Inflammatory macrophage treated with lipopolysaccharide for 4 hours (primary cell): ENCODE data around the gene CYP4F8.
"Not testable (repeated sequence)": the region's sequence is repeated elsewhere in the genome, so short reads cannot be mapped to it uniquely, and the experiment has no call there.

Source experiments
- DNase-seq: peaks from one replicate; pipeline ENCODE4 v3.0.0-alpha.2; 2020

Gene CYP4F8

GRCh38 chr19:15644816-15645215, 29.8 kb downstream of the CYP4F8 start:
- no peak for DNase-seq

GRCh38 chr19:15649526-15649925, 34.5 kb downstream of the CYP4F8 start:
- DNase-seq = no peak

- DNase-seq = not testable (repeated sequence)
These were observed 35.1 kb downstream of the CYP4F8 start for GRCh38 chr19:15650123-15650522.

- DNase-seq = no peak
These were observed 36.8 kb downstream of the CYP4F8 start for GRCh38 chr19:15651791-15652190.

GRCh38 chr19:15652559-15653278, 37.7 kb downstream of the CYP4F8 start:
- no peak for DNase-seq

DNA sequence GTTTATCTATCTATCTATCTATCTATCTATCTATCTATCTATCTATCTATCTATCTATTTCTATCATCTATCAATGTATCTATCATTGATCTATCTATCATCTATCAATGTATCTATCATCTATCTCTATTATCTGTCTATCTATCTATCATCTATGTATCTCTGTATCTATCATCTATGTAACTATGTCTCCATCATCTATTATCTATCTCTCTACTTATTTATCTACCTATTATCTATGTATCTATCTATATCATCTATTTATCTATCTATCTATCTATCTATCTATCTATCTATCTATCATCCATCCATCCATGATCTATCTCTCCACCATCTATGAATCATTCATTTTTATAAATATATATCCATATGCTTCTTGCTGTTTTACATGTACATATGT, 41.4 kb downstream of the CYP4F8 start:
- DNase-seq = no peak

DNA sequence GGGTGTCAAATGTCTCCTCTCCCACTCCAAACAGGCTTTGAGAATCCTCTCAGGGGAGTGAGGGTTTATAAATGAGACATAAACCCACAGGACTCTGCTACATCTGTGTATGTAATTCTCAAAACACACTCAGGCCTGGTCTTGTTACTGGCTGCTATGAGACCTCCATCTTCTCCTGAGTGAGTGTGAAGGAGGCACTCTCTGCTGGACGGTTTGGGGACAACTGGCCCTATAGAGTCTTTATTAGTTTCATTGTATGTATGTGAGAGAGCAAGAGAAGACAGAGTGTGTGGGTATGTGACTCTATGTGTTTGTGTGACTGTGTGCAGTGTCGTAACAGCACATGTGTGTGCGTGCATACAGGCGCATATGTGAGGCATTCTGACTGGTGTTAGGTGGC, 48.2 kb downstream of the CYP4F8 start:
- DNase-seq = no peak

DNA sequence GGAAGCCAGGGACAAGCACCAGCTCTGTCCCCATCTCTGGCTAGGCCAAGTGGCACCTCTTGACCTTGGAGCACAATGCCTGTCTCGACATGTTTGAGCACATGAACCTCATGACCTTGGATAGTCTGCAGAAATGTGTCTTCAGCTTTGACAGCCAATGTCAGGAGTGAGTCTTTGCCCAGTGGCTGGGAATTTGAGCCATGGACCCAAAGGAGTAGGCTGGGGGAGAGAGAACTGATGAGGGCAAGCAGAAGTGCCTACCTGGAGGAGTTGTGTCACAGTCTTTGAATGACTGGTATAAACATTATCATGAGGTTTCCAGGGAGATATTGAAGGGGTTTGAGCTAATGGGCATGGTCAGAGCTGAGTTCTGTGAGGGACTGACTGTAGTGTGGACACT, 51.2 kb downstream of the CYP4F8 start:
- no peak for DNase-seq

DNA sequence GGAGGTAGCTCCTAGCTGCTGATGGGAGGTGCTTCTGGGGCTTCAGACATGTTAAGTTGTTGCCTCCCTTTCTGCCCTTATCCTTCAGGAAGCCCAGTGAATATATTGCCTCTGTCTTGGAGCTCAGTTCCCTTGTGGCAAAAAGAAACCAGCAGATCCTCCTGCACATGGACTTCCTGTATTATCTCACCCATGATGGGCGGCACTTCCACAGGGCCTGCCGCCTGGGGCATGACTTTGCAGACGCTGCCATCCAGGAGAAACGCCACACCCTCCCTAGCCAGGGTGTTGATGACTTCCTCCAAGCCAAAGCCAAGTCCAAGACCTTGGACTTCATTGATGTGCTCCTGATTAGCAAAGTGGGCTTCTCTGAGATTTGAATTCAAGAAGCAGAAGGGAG, 51.9 kb downstream of the CYP4F8 start:
- peak; percentile 72 for DNase-seq

GRCh38 chr19:15669440-15669839, 54.4 kb downstream of the CYP4F8 start:
- no peak for DNase-seq

- DNase-seq = peak; percentile 48
These were observed 54.9 kb downstream of the CYP4F8 start for GRCh38 chr19:15669891-15670290.

DNA sequence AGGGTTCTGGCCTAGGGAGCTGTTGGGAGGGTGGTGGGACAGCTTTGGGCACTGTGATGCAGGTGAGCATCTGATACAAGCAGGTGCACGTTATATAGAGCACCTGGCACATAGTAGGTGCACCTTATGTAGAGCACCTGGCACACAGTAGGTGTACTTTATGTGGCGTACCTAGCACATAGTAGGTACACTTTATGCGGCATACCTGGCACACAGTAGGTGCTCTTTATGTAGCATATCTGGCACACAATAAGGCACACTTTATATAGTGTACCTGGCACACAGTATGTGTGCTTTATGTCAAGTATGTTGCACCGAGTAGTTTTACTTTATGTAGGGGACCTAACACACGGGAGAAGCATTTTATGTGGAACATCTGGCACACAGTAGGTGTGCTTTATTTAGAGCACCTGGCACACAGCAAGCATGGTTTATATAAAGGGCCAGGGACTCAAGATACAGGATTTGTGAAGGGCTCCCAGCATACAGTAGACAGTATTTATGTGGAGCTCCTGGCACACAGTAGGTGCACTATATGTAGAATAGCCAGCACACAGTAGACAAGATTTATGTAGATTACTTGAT, 56.3 kb downstream of the CYP4F8 start:
- DNase-seq = no peak

GRCh38 chr19:15671891-15672579, 57.0 kb downstream of the CYP4F8 start:
- no peak for DNase-seq

DNA sequence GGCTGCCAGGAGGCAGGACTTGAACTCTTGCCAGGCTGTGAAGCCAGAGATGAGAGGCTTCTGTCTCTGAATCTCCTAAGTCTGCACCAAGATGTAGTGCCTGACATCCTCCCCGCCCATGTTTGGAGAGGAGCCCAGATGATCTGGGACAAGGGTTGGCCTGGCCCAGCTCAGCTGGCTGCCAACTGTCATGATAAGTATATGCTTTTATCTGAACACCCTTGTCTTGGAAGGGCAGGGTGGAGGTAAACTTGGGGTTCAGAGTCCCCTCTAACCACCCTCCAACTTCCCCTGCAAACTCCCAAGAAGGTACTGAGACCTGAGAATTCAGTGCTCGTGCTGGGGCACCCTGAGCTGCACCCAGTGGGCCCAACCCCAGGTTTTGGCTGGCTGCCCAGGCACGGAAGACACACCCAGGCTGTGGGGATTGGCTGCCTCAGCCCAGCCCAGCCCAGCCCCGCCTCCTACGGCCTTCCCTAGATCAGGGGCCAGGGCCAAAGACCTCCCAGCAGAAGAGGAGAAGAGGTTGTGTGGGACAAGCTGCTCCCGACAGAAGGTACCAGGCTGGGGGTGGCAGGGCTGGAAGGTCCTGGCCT, 57.7 kb downstream of the CYP4F8 start, which contains the start of gene CYP4F12:
Gene CYP4F12 (plus strand): TSS at position 508 of the 596 bp plus-strand sequence. CDS start 443 bp downstream, outside the sequence.
- DNase-seq = no peak

GRCh38 chr19:15673176-15673654, 58.2 kb downstream of the CYP4F8 start:
- DNase-seq = no peak

DNA sequence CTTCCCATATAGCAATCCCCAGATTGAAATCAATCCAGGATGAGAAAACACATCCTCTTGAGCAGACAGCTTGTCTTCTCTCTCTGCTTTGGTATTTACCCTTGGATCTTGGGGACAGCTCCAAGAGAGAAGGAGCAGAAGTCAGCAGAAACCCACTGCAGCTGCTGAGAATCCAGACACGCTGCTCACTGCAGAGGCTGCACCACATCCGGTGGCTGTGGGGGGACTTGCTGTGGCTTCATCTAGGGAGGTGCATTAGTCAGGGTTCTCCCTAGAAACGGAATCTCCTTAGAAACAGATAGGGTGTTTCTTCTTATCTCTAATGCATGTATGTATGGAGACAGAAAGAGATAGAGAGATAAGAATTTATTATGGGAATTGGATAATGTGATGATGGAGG, 60.5 kb downstream of the CYP4F8 start:
- no peak for DNase-seq

DNA sequence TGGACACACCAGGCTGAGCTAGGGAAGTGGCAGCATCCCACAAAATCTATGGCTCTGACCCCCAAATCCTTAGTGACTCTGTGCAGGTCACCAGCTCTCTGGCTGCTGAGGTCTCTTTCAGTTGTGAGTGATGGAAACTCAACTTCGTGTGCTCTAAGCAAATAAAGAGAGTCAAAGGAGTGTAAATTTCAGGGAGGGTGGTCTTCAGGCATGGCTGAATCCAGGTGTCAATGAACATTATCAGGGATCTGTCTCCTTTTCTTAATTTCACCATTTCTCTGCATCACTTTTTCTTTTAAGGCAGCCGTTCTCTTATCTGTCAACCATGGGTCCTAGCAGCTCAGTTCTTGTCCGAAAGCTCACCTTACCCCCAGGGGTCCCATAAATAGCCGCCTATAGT, 64.1 kb downstream of the CYP4F8 start:
- no peak for DNase-seq

DNA sequence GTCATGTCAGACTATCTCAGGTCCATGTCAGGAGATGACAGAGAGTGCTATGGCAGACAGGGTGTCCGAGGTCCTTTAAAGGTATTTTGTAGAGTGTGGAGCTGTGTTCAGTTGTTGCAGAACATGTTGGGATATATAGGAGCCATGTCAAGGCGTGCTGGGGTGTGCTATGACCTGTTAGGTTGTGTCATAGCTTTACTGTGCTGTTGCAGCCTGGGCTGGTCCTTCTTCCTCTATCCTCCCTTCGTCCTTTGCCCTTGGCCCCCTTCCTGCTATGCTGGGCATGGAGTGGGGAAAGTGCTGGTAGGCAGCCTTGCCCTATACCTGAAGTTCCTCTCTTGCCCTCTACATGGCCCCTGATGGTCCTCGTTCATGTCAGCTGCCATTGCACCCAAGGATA, 64.8 kb downstream of the CYP4F8 start:
- DNase-seq = not testable (repeated sequence)
